Urothelium cell line (cell line): Measurements from ENCODE around the gene RAET1L.
"Not testable (repeated sequence)": the region's sequence is repeated elsewhere in the genome, so short reads cannot be mapped to it uniquely, and the experiment has no call there.

Experiments
- DNase-seq: peaks from one replicate; pipeline ENCODE4 v3.0.0; 2011; ENCODE audit warnings: low spot score, mixed read lengths
- FAIRE-seq: peaks from 2 replicates; lab custom pipeline; 2011; peaks lifted over from hg19 to GRCh38; lab: Jason Lieb, UNC

RAET1L gene

GRCh38 chr6:150018846-150019580 is 6.3 kb downstream of the RAET1L start:
- DNase-seq (no peak), FAIRE-seq (no peak)

DNA sequence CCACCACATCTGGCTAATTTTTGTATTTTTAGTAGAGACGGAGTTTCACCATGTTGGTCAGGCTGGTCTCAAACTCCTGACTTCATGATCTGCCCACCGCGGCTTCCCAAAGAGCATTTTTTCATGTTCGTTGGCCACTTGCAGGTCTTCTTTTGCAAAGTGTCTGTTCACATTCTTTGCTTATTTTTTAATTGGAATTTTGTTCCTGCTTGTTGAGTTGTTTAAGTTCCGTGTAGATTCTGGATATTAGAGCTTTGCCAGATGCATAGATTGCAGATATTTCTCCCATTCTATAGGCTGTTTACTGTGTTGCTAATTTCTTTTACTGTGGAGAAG is 8.2 kb downstream of the RAET1L start:
- DNase-seq, FAIRE-seq: not testable (repeated sequence)

GRCh38 chr6:150016324-150017185 is 8.8 kb downstream of the RAET1L start:
- FAIRE-seq = peak; percentile 35
- DNase-seq = peak; percentile 67

GRCh38 chr6:150015281-150016001 is 9.9 kb downstream of the RAET1L start:
- not testable (repeated sequence) for DNase-seq, FAIRE-seq

DNA sequence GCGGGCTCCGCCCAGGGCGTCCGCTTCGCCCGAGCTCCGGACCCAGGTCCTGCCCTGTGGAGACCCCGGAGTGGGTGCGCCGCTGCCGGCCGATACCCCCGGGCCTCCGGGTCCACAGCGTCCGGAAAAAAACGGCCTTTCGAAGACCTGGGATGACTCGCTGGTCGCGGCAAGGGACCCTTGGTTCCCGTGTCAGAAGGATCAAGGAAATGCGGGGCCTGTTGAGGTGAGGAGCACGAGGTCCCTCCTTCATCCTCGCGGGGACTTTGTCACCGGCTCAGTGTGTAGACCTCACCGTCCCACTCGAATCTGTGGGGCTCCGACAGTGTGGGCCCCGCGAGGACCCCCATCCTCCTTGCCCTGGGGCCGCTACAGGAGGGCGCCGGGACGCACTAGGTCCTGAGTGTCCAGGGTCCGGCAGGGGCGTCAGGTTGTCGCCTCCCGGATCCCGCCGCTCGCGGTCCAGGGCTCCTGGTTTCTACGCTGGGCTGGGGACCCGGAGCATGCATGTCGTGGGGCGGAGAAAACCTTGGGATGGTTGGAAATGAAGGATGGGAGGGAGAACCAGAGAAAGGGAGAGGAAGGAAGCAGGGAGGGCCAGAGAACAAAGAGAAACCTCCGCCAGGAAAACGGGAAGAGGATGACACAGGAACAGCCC is 10.6 kb downstream of the RAET1L start:
- DNase-seq, FAIRE-seq: not testable (repeated sequence)

GRCh38 chr6:150013785-150014622 is 11.3 kb downstream of the RAET1L start:
- FAIRE-seq, DNase-seq: not testable (repeated sequence)

DNA sequence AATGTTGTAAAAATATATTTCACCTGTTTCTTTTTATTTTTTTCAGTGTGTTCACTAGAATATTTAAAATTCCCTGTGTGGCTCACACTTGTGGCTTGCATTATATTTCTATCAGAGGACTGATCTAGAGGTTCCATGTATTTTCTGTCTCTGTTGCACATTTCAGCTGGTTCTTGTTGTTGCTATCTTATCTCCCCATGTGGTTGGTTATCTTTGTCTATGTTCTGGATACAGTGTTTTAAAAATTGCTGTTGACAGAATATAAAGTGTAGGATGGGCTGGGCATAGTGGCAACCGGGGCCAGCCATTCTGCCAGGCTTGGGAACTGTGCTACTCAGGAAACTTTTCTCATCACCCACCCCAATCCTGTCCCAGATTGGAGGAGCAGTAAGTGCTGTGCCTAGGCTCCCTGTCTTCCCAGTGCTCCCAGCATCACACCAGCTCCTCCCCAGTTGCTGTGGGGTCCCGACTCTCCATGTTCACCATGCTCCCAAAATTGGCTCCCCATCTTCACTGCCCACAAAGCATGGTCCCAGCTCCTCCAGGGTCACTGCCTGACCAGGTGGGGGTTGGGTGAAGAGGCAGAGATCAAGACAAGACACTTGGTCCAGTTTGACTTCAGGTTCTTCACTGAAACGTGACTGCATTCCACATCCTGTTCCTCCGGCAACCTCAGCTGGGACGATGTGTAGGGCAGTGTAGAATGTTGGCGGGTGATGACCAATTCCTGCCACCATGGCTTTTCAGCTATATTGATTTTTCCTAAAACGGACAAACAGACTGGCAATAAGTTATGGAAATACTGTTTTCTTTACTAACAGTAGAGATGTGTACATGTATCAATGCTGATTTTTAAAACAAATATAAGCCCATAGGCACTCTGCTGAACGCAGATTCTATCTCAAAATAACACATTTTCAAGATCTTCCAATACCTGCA is 12.2 kb downstream of the RAET1L start:
- not testable (repeated sequence) for FAIRE-seq, DNase-seq

DNA sequence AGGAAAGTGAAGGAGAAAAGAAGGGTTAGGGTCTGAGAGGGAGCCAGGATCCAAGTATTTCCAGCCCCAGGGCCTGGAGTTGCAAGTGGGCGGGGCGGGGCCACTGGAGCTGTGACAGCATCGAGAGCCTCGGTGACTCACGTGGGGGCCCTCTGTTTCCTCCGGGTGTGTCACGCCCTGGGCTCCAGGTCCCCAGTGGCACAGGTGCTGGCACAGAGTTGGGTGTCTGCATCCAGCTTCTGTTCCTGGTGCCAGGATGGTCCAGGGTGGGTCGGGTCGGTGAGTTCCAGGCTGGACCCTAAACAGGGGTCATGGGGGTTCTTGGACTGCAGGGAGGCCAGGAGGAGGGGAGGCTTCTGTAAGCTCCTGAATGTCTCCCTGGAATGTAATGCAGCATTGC is 16.7 kb downstream of the RAET1L start:
- FAIRE-seq = no peak
- DNase-seq = peak; percentile 77

GRCh38 chr6:150006961-150007464 is 18.3 kb downstream of the RAET1L start:
- DNase-seq (peak; percentile 51), FAIRE-seq (no peak)

DNA sequence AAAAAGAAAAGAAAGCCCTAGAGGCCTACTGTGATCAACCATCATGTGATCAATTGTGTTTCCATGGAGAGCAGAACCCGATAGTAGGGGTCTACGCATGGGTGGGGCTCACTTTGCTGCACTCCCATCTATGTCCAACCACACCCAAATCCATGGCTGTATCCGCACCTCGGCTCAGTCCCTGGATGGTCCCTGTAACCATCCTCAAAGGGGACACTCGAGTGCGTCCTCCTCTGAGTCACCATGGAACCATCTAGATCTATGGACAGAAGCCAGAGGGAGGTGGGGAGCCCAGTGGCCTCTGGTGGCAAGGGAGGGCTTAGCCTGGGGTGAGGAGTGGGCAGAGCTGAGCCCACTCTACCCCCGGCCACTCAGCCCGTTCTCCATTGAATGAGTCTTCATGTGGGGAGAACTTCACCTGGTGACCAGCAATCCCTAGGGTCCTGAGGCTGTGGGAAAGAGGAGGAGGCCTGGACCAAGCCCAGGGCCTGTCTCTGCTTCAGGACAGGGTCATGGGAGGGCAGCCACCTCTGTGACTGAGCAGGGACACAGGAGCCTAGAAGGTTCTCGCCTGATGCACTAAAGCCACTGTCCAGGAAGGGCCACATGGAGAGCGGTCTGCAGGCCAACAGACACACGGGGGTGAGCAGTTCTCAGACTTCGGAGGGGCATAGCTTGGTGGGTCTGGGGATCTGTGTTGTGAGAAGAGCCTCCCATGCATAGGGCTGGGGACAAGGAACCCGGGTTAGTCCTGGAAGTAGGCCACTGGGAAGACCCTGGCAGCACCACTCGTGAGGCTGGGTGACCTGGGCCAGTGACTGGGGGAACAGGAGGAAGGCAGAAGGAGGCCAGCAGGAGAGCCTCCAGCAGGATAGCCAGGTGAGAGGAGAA is 19.3 kb downstream of the RAET1L start:
- DNase-seq (no peak), FAIRE-seq (no peak)

GRCh38 chr6:150004783-150005717 is 20.3 kb downstream of the RAET1L start:
- DNase-seq (peak; percentile 98), FAIRE-seq (peak; percentile 91)

DNA sequence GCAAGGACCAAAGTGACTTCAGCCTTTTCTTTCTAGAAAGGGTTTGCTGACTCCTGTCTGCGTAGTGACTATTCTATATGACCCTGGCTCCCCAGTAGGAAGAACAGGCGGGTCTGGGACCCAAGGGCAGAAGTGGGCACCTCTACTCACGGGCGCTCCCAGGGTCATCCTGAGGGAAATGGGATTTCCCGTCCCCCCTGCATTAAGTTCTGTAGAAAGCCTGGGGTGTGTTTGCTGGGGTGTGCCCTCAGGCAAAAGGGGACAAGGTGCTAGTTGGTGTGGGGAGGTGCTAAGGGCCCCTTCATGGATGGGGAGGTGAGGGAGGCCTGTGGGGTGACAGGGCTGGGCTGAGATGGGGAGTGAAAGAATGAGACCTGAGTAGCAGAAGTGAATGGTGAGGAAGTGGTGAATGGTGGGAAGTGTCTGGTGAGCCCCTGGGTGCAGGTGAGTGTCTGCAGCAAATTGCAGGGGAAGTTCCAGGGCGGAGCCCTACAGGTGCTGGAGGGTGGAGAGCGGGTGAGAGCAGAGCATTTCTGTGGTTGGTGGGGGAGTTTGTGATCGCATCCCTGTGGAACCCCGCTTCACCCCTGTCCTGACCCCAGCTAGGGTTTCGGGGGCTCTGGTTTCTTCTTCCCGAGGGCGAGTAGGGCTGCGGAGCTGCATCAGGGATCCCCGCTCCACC is 21.1 kb downstream of the RAET1L start:
- no peak for DNase-seq
- FAIRE-seq = no peak

DNA sequence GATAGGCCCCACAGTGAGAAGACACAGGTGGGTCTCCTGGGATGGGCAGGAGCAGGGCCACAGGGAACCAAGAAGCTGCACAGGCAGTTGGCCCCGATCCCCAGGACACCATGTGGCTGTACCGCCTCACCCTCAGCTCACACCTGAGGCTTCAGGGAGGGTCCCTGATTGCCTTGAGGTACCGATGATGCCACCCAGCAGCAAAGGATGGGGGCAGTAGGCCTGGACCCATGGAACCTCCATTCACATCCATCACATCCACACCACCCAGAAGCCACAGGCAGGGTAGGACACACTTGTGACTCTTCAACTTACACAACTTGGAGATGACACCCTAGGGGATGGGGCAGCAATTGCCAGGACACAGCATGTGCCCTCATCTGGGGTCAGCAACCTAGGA is 21.7 kb downstream of the RAET1L start:
- DNase-seq = not testable (repeated sequence)
- FAIRE-seq = peak; percentile 59

DNA sequence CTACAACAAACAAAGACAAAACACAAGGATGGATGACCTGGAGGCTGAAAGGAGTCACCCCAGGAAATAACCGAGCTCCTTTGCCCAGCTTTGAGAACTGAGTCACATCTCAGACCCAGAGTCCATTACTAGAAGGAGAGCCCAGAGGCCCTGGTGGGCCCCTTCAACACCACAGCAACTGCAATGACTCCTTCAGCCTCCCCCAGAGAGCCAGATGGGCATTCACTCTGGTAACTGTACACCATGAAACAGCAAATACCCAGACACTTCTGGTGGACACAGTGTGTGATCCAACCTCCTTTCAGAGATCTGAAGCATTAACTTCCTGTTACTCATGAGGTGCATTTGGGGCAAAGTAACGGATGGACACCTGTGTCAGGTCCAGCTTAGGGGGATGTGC is 22.6 kb downstream of the RAET1L start:
- DNase-seq = no peak
- FAIRE-seq = no peak

- FAIRE-seq (no peak), DNase-seq (no peak)
Observed at GRCh38 chr6:150001295-150002008, 23.9 kb downstream of the RAET1L start.
